Astrocyte of the cerebellum (primary cell): Measurements from ENCODE around the gene SRGAP3.
A peak's percentile ranks its signal among the peaks of the same experiment; 100 is the strongest.

Source experiments
- DNase-seq: peaks from one replicate; pipeline ENCODE4 v3.0.0-alpha.2; 2011; ENCODE audit warnings: low read depth
- H3K4me3 ChIP-seq: 2 replicates; pipeline ENCODE4 v1.5.1; 2011; ENCODE audit warnings: mild to moderate bottlenecking, low read depth, low read length, moderate library complexity
- CTCF ChIP-seq: IDR thresholded peaks from 2 replicates; pipeline ENCODE4 v1.5.1; 2012; ENCODE audit warnings: low read length, low read depth, moderate library complexity, mild to moderate bottlenecking; ENCODE audit errors: missing control alignments
- in situ Hi-C: cut with HindIII; loops from 2 replicates; pipeline ENCODE4 v1.10.0; 2017; ENCODE audit warnings: low sequenced_read_pairs

SRGAP3 gene

GRCh38 chr3:9214599-9214998 is 34.8 kb downstream of the SRGAP3 start:
- no peak for TF ChIP-seq CTCF
- DNase-seq: peak; percentile 79
- in situ Hi-C loops: loop anchor here (5.0 to 10.0 kb wide), 2 partner anchors 88 to 220 kb away; no protein-coding TSS in a partner anchor
- no peak overlapping the region for H3K4me3 ChIP-seq

GRCh38 chr3:9214185-9214584 is 35.3 kb downstream of the SRGAP3 start:
- no peak for TF ChIP-seq CTCF
- H3K4me3 ChIP-seq: no peak overlapping the region
- in situ Hi-C loops: loop anchor here (5.0 to 10.0 kb wide), 2 partner anchors 88 to 219 kb away; no protein-coding TSS in a partner anchor
- DNase-seq: no peak

- in situ Hi-C loops: loop anchor here (5.0 to 10.0 kb wide), 2 partner anchors 89 to 218 kb away; no protein-coding TSS in a partner anchor
- no peak overlapping the region for H3K4me3 ChIP-seq
- no peak for DNase-seq
- TF ChIP-seq CTCF: no peak
Measured at GRCh38 chr3:9213019-9213634, 36.3 kb downstream of the SRGAP3 start.

- no peak for TF ChIP-seq CTCF
- H3K4me3 ChIP-seq: no peak overlapping the region
- in situ Hi-C loops: loop anchor here (5.0 to 10.0 kb wide), 2 partner anchors 91 to 217 kb away; no protein-coding TSS in a partner anchor
- peak; percentile 86 for DNase-seq
Measured at GRCh38 chr3:9211155-9211950, 38.1 kb downstream of the SRGAP3 start.

GRCh38 chr3:9209777-9210176 is 39.7 kb downstream of the SRGAP3 start:
- TF ChIP-seq CTCF: no peak
- in situ Hi-C loops: loop anchor here (5.0 to 10.0 kb wide), 2 partner anchors 93 to 215 kb away; no protein-coding TSS in a partner anchor

GRCh38 chr3:9208605-9209152 is 40.8 kb downstream of the SRGAP3 start:
- in situ Hi-C loops: no loop called here
- DNase-seq: no peak
- TF ChIP-seq CTCF: no peak
- H3K4me3 ChIP-seq: no peak overlapping the region

More at GRCh38 chr3:9209777-9210176, 39.7 kb downstream of the SRGAP3 start:
- DNase-seq: no peak
- H3K4me3 ChIP-seq: no peak overlapping the region
